AG04450 (cell line): Measurements from ENCODE around the gene CALD1. TPM values are rescaled to one million over a fixed set of nuclear protein-coding genes. Genes with fewer than 3 reads are reported as not detected.
A peak's percentile ranks its signal among the peaks of the same experiment; 100 is the strongest.

Experiments
- CTCF ChIA-PET: fragments of 300-600, 350-600 bp; formaldehyde crosslinking; extraction: SDS; loops from one replicate; lab custom pipeline; 2022; ENCODE audit warnings: antibody characterized with exemption, inconsistent platforms; lab: Charles Lee
- POLR2A ChIA-PET: fragments of 350-600 bp; formaldehyde crosslinking; extraction: SDS; loops from one replicate; lab custom pipeline; 2021; ENCODE audit warnings: antibody characterized with exemption, inconsistent platforms; lab: Yijun Ruan, JAX
- DNase-seq: peaks from one replicate; pipeline ENCODE4 v3.0.0-alpha.2; 2011; ENCODE audit warnings: low read depth, low spot score
- H3K27ac ChIP-seq: one replicate; pipeline ENCODE4 v1.5.1; 2012; ENCODE audit warnings: low read depth, low read length, control low read depth
- H3K27me3 ChIP-seq: one replicate; pipeline ENCODE4 v1.6.0; 2012; ENCODE audit warnings: low read length; ENCODE audit not compliant: control insufficient read depth, insufficient read depth
- H3K4me3 ChIP-seq: 2 replicates; pipeline ENCODE4 v1.5.1; 2011; ENCODE audit warnings: mild to moderate bottlenecking, low read depth, low read length, control low read depth
- H3K9me3 ChIP-seq: 2 replicates; pipeline ENCODE4 v1.5.1; 2012; ENCODE audit warnings: low read length; ENCODE audit not compliant: control insufficient read depth, insufficient read depth
- CTCF ChIP-seq: IDR thresholded peaks from 2 replicates; pipeline ENCODE4 v1.5.1; 2011; ENCODE audit warnings: low read depth, low read length, control low read depth, inconsistent platforms
- polyA plus RNA-seq: library from polyadenylated mRNA; depleted of rRNA; stranded (reverse); fragments of >200 nt; gene quantifications from 2 replicates; pipeline ENCODE4 v1.2.3, GENCODE V29; 2011

CALD1 gene
- polyA plus RNA-seq, 1 experiment, result 804 TPM

DNA sequence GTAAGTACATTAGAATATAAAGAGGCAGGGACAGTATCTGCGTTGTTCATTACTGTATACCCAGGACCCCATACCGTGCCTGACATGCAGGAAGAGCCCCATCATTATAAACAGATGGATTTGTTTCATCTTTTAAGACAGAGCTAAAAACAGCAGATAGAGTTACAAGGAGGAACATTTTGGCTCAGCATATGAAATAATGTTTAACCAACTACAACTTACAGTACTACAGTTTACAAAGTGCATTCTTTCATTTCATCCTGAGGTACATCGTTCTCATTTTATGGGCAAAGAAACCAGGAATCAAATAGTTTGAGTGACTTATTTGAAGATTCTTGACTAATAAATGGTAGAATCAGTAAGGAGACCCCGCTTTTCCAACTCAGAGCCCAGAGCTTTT, 168.8 kb downstream of the CALD1 start:
- no peaks in the 10 kb centered on the region for H3K9me3 ChIP-seq
- TF ChIP-seq CTCF, result no peak
- ChIA-PET CTCF (interaction anchor here (1.1 to 1.6 kb wide), 2 partner anchors 224 to 258 kb away, joined by 4 to 8 read pairs; no protein-coding TSS in a partner anchor), POLR2A (no interaction called here)
- H3K4me3 ChIP-seq, result no peak overlapping the region
- H3K27me3 ChIP-seq, result no peaks in the 10 kb centered on the region
- no peak for DNase-seq
- no peak overlapping the region for H3K27ac ChIP-seq

- CTCF ChIA-PET, result interaction anchor here (1.1 to 1.6 kb wide), 2 partner anchors 225 to 259 kb away, joined by 4 to 8 read pairs; no protein-coding TSS in a partner anchor
- Histone ChIP-seq H3K27me3 (no peaks in the 10 kb centered on the region), H3K9me3 (no peaks in the 10 kb centered on the region), H3K4me3 (no peak overlapping the region), H3K27ac (no peak overlapping the region)
- DNase-seq, result no peak
- POLR2A ChIA-PET, result interaction anchor here (0.7 kb wide), 1 partner anchor 263 kb away, joined by 3 read pairs; the partner anchor contains the start of gene WDR91
- TF ChIP-seq CTCF, result no peak
Measured at GRCh38 chr7:134948736-134949135, 169.3 kb downstream of the CALD1 start.

- Histone ChIP-seq H3K9me3 (no peaks in the 10 kb centered on the region), H3K4me3 (no peak overlapping the region), H3K27ac (no peak overlapping the region), H3K27me3 (no peaks in the 10 kb centered on the region)
- no peak for DNase-seq
- no peak for TF ChIP-seq CTCF
- POLR2A ChIA-PET, result interaction anchor here (0.7 kb wide), 1 partner anchor 262 kb away, joined by 3 read pairs; the partner anchor contains the start of gene WDR91
- CTCF ChIA-PET, result no interaction called here
Measured at GRCh38 chr7:134949171-134949570, 169.7 kb downstream of the CALD1 start.

- H3K27ac ChIP-seq, result no peak overlapping the region
- ChIA-PET CTCF (interaction anchor here (0.6 to 5.1 kb wide), 16 partner anchors 8 to 325 kb away, joined by 3 to 42 read pairs (median 4); no protein-coding TSS in a partner anchor), POLR2A (no interaction called here)
- DNase-seq, result no peak
- no peak overlapping the region for H3K4me3 ChIP-seq
- TF ChIP-seq CTCF, result peak; percentile 57
- no peaks in the 10 kb centered on the region for H3K9me3 ChIP-seq
- H3K27me3 ChIP-seq, result no peaks in the 10 kb centered on the region
Measured at GRCh38 chr7:134954197-134955082, 175.0 kb downstream of the CALD1 start.

DNA sequence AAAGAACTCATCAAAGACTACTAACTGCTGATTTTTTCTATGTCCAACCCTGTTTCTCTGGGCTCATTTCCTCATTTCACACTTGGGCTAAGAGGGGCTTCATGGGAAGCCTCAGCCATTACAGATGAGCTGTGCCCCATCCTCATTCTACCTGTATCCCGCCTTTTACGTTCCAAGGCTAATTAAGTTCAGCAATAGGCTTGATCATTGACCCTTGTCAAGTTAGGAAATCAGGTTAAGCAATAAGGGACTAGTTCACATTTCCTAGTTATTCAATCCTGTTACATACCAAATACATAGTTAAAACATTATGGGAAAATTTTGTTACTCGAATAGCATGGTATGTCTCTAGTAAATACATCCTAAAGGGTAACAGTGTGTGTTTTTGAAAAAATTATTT, 177.6 kb downstream of the CALD1 start:
- DNase-seq, result no peak
- POLR2A ChIA-PET, result interaction anchor here (0.6 kb wide), 1 partner anchor 204 kb away, joined by 3 read pairs; no protein-coding TSS in a partner anchor
- no peak for TF ChIP-seq CTCF
- CTCF ChIA-PET, result interaction anchor here (1.0 to 1.8 kb wide), 2 partner anchors 267 to 270 kb away, joined by 5 to 6 read pairs; no protein-coding TSS in a partner anchor
- Histone ChIP-seq H3K27ac (no peak overlapping the region), H3K9me3 (no peaks in the 10 kb centered on the region), H3K4me3 (no peak overlapping the region), H3K27me3 (no peaks in the 10 kb centered on the region)
